ENCODE results near the gene UHRF2. TPM values are rescaled to one million over a fixed set of nuclear protein-coding genes. Genes with fewer than 3 reads are reported as not detected.
"Not testable (repeated sequence)": the region's sequence is repeated elsewhere in the genome, so short reads cannot be mapped to it uniquely, and the experiment has no call there.

Gene UHRF2
- total and polyA plus RNA-seq, 2 of the 13 experiments (the other 11 are each of a cell fraction or from before 2014, with no cell fraction given) = 42.1 to 44.2 TPM

GRCh38 chr9:6368831-6369230 is 44.2 kb upstream of the UHRF2 start:
- FAIRE-seq (no peak), ATAC-seq (no peak), DNase-seq (ENCODE audit: low spot score) (no peak)
- peaks cover 0 to under 1% of the 10 kb centered on the region in 2 experiments; a peak in 1 of 5 replicates for H3K27me3 ChIP-seq (ENCODE audit: control insufficient read depth in 1 of 2, insufficient read depth in 2 of 2, low read length in 2 of 2)
- ChIA-PET POLR2A (no interaction called here), CTCF (ENCODE audit: low intra/inter-chr PET ratio, low total read pairs) (no interaction called here)
- no peak overlapping the region for H3K27ac ChIP-seq (ENCODE audit: extremely low read length, insufficient read depth, low read length)
- H3K9ac ChIP-seq (ENCODE audit: insufficient read depth, low read depth, low read length) = no peak overlapping the region
- H3K9me3 ChIP-seq (ENCODE audit: low read length) = peaks cover 14% of the 10 kb centered on the region
- no TSS peak for BruUV-seq (replicated peaks)
- intact Hi-C loops (cut with micrococcal nuclease; ENCODE audit: unreplicated experiment) = no loop called here
- H4K20me1 ChIP-seq (ENCODE audit: insufficient read depth, low read length) = no peaks in the 10 kb centered on the region
- H3K79me2 ChIP-seq (ENCODE audit: insufficient read depth, low read length) = no peaks in the 10 kb centered on the region
- in situ Hi-C loops (cut with HindIII; ENCODE audit: extremely low pct_ligation_motif_present, low pct_unique_long_range_greater_than_20kb) = loop anchor here (25.0 kb wide), 1 partner anchor 318 kb away; no protein-coding TSS in a partner anchor
- TF ChIP-seq KDM2A (CRISPR knock-in tag; IDR thresholded peaks at IDR 0.05; ENCODE audit: borderline replicate concordance, low read depth) (no peak), ZNF205 (CRISPR knock-in tag; IDR thresholded peaks at IDR 0.05) (no peak), FIP1L1 (IDR thresholded peaks at IDR 0.05; ENCODE audit: borderline replicate concordance, insufficient read depth, low read depth, low read length) (no peak), TEAD2 (CRISPR knock-in tag; IDR thresholded peaks at IDR 0.05) (no peak), ZNF572 (CRISPR knock-in tag; IDR thresholded peaks at IDR 0.05) (no peak)
- TF ChIP-seq, protein P1, sequence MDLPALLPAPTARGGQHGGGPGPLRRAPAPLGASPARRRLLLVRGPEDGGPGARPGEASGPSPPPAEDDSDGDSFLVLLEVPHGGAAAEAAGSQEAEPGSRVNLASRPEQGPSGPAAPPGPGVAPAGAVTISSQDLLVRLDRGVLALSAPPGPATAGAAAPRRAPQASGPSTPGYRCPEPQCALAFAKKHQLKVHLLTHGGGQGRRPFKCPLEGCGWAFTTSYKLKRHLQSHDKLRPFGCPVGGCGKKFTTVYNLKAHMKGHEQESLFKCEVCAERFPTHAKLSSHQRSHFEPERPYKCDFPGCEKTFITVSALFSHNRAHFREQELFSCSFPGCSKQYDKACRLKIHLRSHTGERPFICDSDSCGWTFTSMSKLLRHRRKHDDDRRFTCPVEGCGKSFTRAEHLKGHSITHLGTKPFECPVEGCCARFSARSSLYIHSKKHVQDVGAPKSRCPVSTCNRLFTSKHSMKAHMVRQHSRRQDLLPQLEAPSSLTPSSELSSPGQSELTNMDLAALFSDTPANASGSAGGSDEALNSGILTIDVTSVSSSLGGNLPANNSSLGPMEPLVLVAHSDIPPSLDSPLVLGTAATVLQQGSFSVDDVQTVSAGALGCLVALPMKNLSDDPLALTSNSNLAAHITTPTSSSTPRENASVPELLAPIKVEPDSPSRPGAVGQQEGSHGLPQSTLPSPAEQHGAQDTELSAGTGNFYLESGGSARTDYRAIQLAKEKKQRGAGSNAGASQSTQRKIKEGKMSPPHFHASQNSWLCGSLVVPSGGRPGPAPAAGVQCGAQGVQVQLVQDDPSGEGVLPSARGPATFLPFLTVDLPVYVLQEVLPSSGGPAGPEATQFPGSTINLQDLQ (CRISPR knock-in tag; IDR thresholded peaks at IDR 0.05) = no peak
- H3K4me2 ChIP-seq (ENCODE audit: low read depth, low read length) = no peak overlapping the region
- WGBS (ENCODE audit: low lambda C conversion rate) = 40% methylated on average over 2 of the region's 2 CpGs
- H3K4me3 ChIP-seq (replicated peaks in 1 of 3; ENCODE audit: insufficient read depth in 1 of 3, low read depth in 2 of 3, low read length in 3 of 3) = no peak overlapping the region
- H2AFZ ChIP-seq (ENCODE audit: low read length) = no peak overlapping the region
- H3K4me1 ChIP-seq (ENCODE audit: insufficient read depth, low read length) = no peaks in the 10 kb centered on the region
- no peaks in the 10 kb centered on the region for H3K36me3 ChIP-seq (replicated peaks in 1 of 2; ENCODE audit: control insufficient read depth in 1 of 2, insufficient read depth in 2 of 2, low read length in 2 of 2)

GRCh38 chr9:6381477-6382012 is 31.5 kb upstream of the UHRF2 start:
- H3K36me3 ChIP-seq (replicated peaks in 1 of 2; ENCODE audit: control insufficient read depth in 1 of 2, insufficient read depth in 2 of 2, low read length in 2 of 2); ATAC-seq; H3K9ac ChIP-seq (ENCODE audit: insufficient read depth, low read depth, low read length); FAIRE-seq; BruUV-seq (replicated peaks); H3K4me1 ChIP-seq (ENCODE audit: insufficient read depth, low read length); in situ Hi-C loops (cut with HindIII; ENCODE audit: extremely low pct_ligation_motif_present, low pct_unique_long_range_greater_than_20kb); DNase-seq (ENCODE audit: low spot score); intact Hi-C loops (cut with micrococcal nuclease; ENCODE audit: unreplicated experiment); H3K27ac ChIP-seq (ENCODE audit: extremely low read length, insufficient read depth, low read length); H3K4me3 ChIP-seq (replicated peaks in 1 of 3; ENCODE audit: insufficient read depth in 1 of 3, low read depth in 2 of 3, low read length in 3 of 3); H2AFZ ChIP-seq (ENCODE audit: low read length); POLR2A ChIA-PET; H3K4me2 ChIP-seq (ENCODE audit: low read depth, low read length); H3K27me3 ChIP-seq (ENCODE audit: control insufficient read depth in 1 of 2, insufficient read depth in 2 of 2, low read length in 2 of 2); CTCF ChIA-PET (ENCODE audit: low intra/inter-chr PET ratio, low total read pairs); H4K20me1 ChIP-seq (ENCODE audit: insufficient read depth, low read length); H3K9me3 ChIP-seq (ENCODE audit: low read length); H3K79me2 ChIP-seq (ENCODE audit: insufficient read depth, low read length): not testable (repeated sequence)
- 68% methylated on average over 4 of the region's 4 CpGs for WGBS (ENCODE audit: low lambda C conversion rate)
